ENCODE measurements around the gene ACADVL. TPM values are rescaled to one million over a fixed set of nuclear protein-coding genes. Genes with fewer than 3 reads are reported as not detected.
"Not testable (repeated sequence)": the region's sequence is repeated elsewhere in the genome, so short reads cannot be mapped to it uniquely, and the experiment has no call there.

ACADVL gene
- total RNA-seq (221 TPM), polyA plus RNA-seq (990 TPM)
- long read RNA-seq, donor 1, partial matches to known transcripts: 0 of 6 reads
- long read RNA-seq, donor 1, other reads (novel, unspliced or antisense): 0 of 6 reads
- long read RNA-seq, donor 2: 0 reads
- long read RNA-seq, donor 3, transcript ACADVL-214 (1 exons, 1,732 nt): minor isoform, 14 of 97 reads
- long read RNA-seq, donor 3, transcript ACADVL-209 (2 exons, 562 nt): minor isoform, 8 of 97 reads
- long read RNA-seq, donor 3, transcript ACADVL-203 (20 exons, 2,323 nt): major isoform, 35 of 97 reads
- long read RNA-seq, donor 3, partial matches to known transcripts: 28 of 97 reads
- long read RNA-seq, donor 3, other reads (novel, unspliced or antisense): 0 of 97 reads
- long read RNA-seq, donor 4, transcript ACADVL-203 (20 exons, 2,323 nt): major isoform, 11 of 417 reads
- long read RNA-seq, donor 4, transcript ACADVL-214 (1 exons, 1,732 nt): minor isoform, 9 of 417 reads
- long read RNA-seq, donor 4, partial matches to known transcripts: 47 of 417 reads
- long read RNA-seq, donor 4, other reads (novel, unspliced or antisense): 345 of 417 reads
- long read RNA-seq, donor 5, transcript ACADVL-206 (8 exons, 1,212 nt): minor isoform, 5 of 751 reads
- long read RNA-seq, donor 5, transcript ACADVL-214 (1 exons, 1,732 nt): minor isoform, 18 of 751 reads
- long read RNA-seq, donor 5, transcript ACADVL-203 (20 exons, 2,323 nt): major isoform, 29 of 751 reads
- long read RNA-seq, donor 5, partial matches to known transcripts: 638 of 751 reads
- long read RNA-seq, donor 5, other reads (novel, unspliced or antisense): 49 of 751 reads
- long read RNA-seq, donor 6, transcript ACADVL-203 (20 exons, 2,323 nt): major isoform, 25 of 53 reads
- long read RNA-seq, donor 6, partial matches to known transcripts: 11 of 53 reads
- long read RNA-seq, donor 6, other reads (novel, unspliced or antisense): 0 of 53 reads
- long read RNA-seq, donor 7, transcript ACADVL-203 (20 exons, 2,323 nt): major isoform, 16 of 29 reads
- long read RNA-seq, donor 7, transcript ACADVL-214 (1 exons, 1,732 nt): minor isoform, 5 of 29 reads
- long read RNA-seq, donor 7, partial matches to known transcripts: 0 of 29 reads
- long read RNA-seq, donor 7, other reads (novel, unspliced or antisense): 0 of 29 reads
- long read RNA-seq, donor 8, transcript ACADVL-203 (20 exons, 2,323 nt): major isoform, 5 of 11 reads
- long read RNA-seq, donor 8, partial matches to known transcripts: 0 of 11 reads
- long read RNA-seq, donor 8, other reads (novel, unspliced or antisense): 0 of 11 reads
- long read RNA-seq, donor 9, transcript ACADVL-203 (20 exons, 2,323 nt): major isoform, 7 of 18 reads
- long read RNA-seq, donor 9, partial matches to known transcripts: 0 of 18 reads
- long read RNA-seq, donor 9, other reads (novel, unspliced or antisense): 0 of 18 reads
- long read RNA-seq, donor 10, transcript ACADVL-203 (20 exons, 2,323 nt): major isoform, 11 of 30 reads
- long read RNA-seq, donor 10, transcript ACADVL-206 (8 exons, 1,212 nt): minor isoform, 6 of 30 reads
- long read RNA-seq, donor 10, transcript ACADVL-214 (1 exons, 1,732 nt): minor isoform, 5 of 30 reads
- long read RNA-seq, donor 10, partial matches to known transcripts: 0 of 30 reads
- long read RNA-seq, donor 10, other reads (novel, unspliced or antisense): 0 of 30 reads

DNA sequence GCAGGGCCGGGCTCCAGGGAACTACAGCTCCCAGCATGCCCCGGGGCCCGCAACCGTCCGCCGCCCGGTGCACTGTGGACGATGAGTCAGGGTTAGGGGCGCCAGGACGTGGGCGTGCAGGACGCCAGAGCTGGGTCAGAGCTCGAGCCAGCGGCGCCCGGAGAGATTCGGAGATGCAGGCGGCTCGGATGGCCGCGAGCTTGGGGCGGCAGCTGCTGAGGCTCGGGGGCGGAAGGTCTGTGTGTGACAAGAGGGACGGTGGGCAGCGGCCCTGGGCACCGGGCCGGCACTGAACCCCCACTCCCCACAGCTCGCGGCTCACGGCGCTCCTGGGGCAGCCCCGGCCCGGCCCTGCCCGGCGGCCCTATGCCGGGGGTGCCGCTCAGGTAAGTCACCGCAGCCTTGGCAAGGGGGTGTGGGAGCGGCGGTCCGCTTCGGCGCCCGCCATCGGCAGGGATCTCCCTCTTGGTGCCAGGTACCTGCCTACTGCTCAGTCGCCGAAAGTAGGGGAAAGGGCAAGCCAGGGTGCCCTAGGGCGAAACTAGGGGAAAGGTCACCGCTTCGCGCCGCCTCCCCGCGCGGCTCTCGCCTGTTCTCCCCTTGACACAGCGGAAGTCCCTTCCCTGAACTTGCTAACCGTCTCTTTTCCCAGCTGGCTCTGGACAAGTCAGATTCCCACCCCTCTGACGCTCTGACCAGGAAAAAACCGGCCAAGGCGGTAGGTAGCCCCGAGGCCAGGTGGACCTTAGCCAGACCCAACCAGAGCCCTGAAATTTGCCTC is at the start of gene ACADVL, which contains the start of gene DLG4:
Gene ACADVL (plus strand): TSS at position 127 of the 781 bp plus-strand sequence. CDS start 47 bp downstream, at position 174.
Gene DLG4 (minus strand): TSS at position 25 of the 781 bp plus-strand sequence.
- peaks cover 43 to 58% of the 10 kb centered on the region in 2 donors for H3K4me1 ChIP-seq (ENCODE audit: control insufficient read depth in 2 of 2, insufficient read depth in 2 of 2, low read length in 2 of 2)
- peak within 1 kb of the TSS; percentile 72 to 94 for H3K4me3 ChIP-seq (ENCODE audit: low read length in 2 of 2)
- peaks cover 33 to 36% of the 10 kb centered on the region in 2 donors for H3K36me3 ChIP-seq (ENCODE audit: control insufficient read depth in 2 of 2, insufficient read depth in 2 of 2, low read length in 1 of 2)
- H3K27ac ChIP-seq (ENCODE audit: low read depth in 1 of 2, low read length in 1 of 2): peak within 1 kb of the TSS; percentile 89 to 90
- H3K27me3 ChIP-seq (ENCODE audit: control insufficient read depth in 2 of 2, insufficient read depth in 1 of 2, low read length in 1 of 2): no peaks in the 10 kb centered on the region
- H3K9me3 ChIP-seq (ENCODE audit: control insufficient read depth in 2 of 2, insufficient read depth in 1 of 2, low read length in 1 of 2): peaks cover 0 to 3% of the 10 kb centered on the region in 2 donors
- WGBS: under 1% methylated on average over 63 of the region's 63 CpGs
- peak in 3 of 9 donors; percentile 70 to 84 (median 74) for DNase-seq (ENCODE audit: low read depth in 6 of 9, low spot score in 9 of 9)

DNA sequence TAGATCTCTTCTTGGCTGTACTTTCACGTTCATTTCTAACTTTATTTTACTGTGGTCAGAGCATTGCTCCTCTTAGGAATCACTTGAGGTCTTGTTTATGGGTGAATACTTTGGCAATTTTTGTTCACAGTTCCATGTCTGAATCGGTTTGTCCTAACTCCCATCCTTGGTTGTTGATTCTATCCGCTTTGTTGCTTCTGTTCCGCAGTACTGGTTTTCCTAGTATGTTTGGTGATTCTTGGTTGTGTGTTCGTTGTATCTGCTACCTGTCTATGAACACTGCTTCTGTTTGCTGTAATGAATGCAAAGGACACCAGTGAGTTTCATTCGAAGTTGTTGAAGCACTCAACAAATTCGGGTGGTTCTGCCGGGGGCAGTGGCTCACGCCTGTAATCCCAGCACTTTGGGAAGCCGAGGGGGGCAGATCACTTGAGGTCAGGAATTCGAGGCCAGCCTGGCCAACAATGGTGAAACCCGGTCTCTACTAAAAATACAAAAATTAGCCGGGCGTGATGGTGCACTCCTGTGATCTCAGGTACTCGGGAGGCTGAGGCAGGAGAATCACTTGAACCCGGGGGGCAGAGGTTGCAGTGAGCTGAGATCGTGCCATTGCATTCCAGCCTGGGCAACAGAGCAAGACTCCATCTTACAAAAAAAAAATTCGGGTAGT is 47.1 kb upstream of the ACADVL start:
- peaks cover 5 to 48% of the 10 kb centered on the region in 2 donors for H3K27me3 ChIP-seq (ENCODE audit: control insufficient read depth in 2 of 2, insufficient read depth in 1 of 2, low read length in 1 of 2)

DNA sequence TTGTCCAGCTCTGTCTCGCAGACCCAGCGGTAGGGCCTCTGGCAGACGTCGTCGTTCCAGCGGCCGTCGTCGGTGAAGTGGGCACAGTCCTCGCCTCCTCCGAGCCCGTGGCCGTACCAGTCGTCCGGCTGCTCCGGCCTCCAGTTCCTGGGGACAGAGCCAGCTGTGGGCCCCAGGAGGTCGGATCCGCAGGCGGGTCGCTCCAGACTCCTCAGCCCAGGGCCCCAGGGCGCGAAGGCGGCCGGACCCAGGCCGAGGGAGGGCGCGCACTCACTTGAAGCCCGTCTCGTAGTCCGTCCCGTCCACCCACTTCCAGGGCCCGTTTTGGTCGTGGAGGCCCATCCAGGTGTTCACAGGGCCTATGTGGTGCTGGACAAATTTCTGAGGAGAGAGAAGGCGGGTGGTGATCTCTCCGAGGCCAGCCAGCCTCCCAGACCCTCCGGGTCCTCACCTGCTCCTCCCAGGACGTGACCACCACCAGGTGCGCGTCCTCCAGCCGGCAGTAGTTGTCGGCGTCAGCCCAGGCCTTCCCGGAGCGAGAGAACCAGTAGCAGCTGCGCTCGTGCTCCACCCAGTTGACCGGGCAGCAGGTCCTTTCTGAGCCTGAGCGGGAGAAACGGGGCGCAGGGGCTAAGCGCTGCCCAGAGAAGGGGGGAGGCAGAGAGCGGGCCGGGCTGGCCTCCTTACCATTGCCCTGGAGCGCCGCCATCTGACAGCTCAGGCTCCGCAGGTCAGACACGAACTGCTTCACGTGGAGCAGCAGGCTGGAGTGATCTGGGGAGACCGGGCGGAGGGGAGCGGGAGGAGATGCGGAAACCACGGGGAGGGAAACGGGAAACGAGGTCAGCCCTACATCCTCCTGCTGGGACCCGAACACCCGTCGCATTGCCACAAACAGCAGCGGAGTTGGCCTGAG is 45.8 kb upstream of the ACADVL start:
- peak in 2 of 9 donors; percentile 30 to 42 for DNase-seq (ENCODE audit: low read depth in 6 of 9, low spot score in 9 of 9)

More for the DNA sequence above, 47.1 kb upstream of the ACADVL start:
- not testable (repeated sequence) for H3K9me3 ChIP-seq (ENCODE audit: control insufficient read depth in 2 of 2, insufficient read depth in 1 of 2, low read length in 1 of 2); H3K4me3 ChIP-seq (ENCODE audit: low read length in 2 of 2); DNase-seq (ENCODE audit: low read depth in 6 of 9, low spot score in 9 of 9); H3K27ac ChIP-seq (ENCODE audit: low read depth in 1 of 2, low read length in 1 of 2); H3K4me1 ChIP-seq (ENCODE audit: control insufficient read depth in 2 of 2, insufficient read depth in 2 of 2, low read length in 2 of 2); H3K36me3 ChIP-seq (ENCODE audit: control insufficient read depth in 2 of 2, insufficient read depth in 2 of 2, low read length in 1 of 2)
- WGBS: 97% methylated on average over 18 of the region's 18 CpGs

DNA sequence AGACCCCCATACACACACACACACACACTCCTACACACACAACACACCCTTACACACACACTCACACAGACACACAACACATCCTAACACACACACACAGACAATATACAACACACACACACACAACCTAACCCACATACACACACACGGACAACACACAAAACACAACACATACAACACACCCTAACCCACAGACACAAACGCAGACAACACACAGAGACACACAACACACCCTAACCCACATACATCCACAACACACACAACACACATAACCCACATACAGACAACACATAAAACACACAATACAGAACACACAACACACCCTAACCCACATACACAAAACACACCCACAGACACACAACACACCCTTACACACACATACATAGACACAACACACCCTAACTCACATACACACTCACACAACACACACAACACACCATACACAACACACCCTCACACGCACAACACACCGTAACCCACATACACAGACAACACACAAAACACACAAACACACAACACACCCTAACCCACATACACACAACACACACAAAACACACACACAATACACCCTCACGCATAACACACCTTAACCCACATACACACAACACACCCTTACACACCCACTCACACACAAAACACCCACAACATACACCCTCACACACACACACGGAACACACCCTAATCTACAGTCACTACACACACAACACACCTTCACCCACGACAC is 45.0 kb upstream of the ACADVL start:
- Histone ChIP-seq H3K9me3 (ENCODE audit: control insufficient read depth in 2 of 2, insufficient read depth in 1 of 2, low read length in 1 of 2) (peaks cover 1 to 6% of the 10 kb centered on the region in 2 donors), H3K27me3 (ENCODE audit: control insufficient read depth in 2 of 2, insufficient read depth in 1 of 2, low read length in 1 of 2) (peaks cover 9 to 69% of the 10 kb centered on the region in 2 donors), H3K27ac (ENCODE audit: low read depth in 1 of 2, low read length in 1 of 2) (no peak overlapping the region), H3K4me3 (ENCODE audit: low read length in 2 of 2) (no peak overlapping the region), H3K4me1 (ENCODE audit: control insufficient read depth in 2 of 2, insufficient read depth in 2 of 2, low read length in 2 of 2) (peaks cover 7 to 15% of the 10 kb centered on the region in 2 donors), H3K36me3 (ENCODE audit: control insufficient read depth in 2 of 2, insufficient read depth in 2 of 2, low read length in 1 of 2) (no peaks in the 10 kb centered on the region)
- DNase-seq (ENCODE audit: low read depth in 6 of 9, low spot score in 9 of 9): no peak
- 74% methylated on average over 7 of the region's 7 CpGs for WGBS

More for the DNA sequence above, 45.8 kb upstream of the ACADVL start:
- H3K4me3 ChIP-seq (ENCODE audit: low read length in 2 of 2): peak overlapping the region in 1 of 2 donors; percentile 14
- H3K9me3 ChIP-seq (ENCODE audit: control insufficient read depth in 2 of 2, insufficient read depth in 1 of 2, low read length in 1 of 2): peaks cover 1 to 10% of the 10 kb centered on the region in 2 donors
- no peaks in the 10 kb centered on the region for H3K36me3 ChIP-seq (ENCODE audit: control insufficient read depth in 2 of 2, insufficient read depth in 2 of 2, low read length in 1 of 2)
- no peak overlapping the region for H3K27ac ChIP-seq (ENCODE audit: low read depth in 1 of 2, low read length in 1 of 2)
- 49% methylated on average over 69 of the region's 69 CpGs for WGBS
- peaks cover 7 to 61% of the 10 kb centered on the region in 2 donors for H3K27me3 ChIP-seq (ENCODE audit: control insufficient read depth in 2 of 2, insufficient read depth in 1 of 2, low read length in 1 of 2)
- peaks cover 7 to 15% of the 10 kb centered on the region in 2 donors for H3K4me1 ChIP-seq (ENCODE audit: control insufficient read depth in 2 of 2, insufficient read depth in 2 of 2, low read length in 2 of 2)

DNA sequence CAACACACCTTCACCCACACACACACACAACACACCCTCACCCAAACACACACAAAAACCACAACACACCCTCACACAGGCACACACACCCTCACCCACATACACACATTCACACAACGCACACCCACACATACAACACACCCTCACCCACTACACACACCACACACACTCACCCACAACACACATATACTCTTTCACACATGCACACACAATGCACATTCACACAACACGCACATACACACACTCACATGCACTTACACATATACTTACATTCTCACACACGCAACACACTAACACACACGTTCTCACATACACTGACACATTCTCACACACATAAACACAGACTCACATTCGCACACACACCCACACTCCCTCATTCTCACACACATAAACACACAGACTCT is 44.4 kb upstream of the ACADVL start:
- H3K27ac ChIP-seq (ENCODE audit: low read depth in 1 of 2, low read length in 1 of 2): no peak overlapping the region
- 98% methylated on average over 5 of the region's 5 CpGs for WGBS
- H3K27me3 ChIP-seq (ENCODE audit: control insufficient read depth in 2 of 2, insufficient read depth in 1 of 2, low read length in 1 of 2): peaks cover 9 to 71% of the 10 kb centered on the region in 2 donors
- H3K4me3 ChIP-seq (ENCODE audit: low read length in 2 of 2): no peak overlapping the region
- peaks cover 7 to 15% of the 10 kb centered on the region in 2 donors for H3K4me1 ChIP-seq (ENCODE audit: control insufficient read depth in 2 of 2, insufficient read depth in 2 of 2, low read length in 2 of 2)
- no peaks in the 10 kb centered on the region for H3K36me3 ChIP-seq (ENCODE audit: control insufficient read depth in 2 of 2, insufficient read depth in 2 of 2, low read length in 1 of 2)
- H3K9me3 ChIP-seq (ENCODE audit: control insufficient read depth in 2 of 2, insufficient read depth in 1 of 2, low read length in 1 of 2): peaks cover 1 to 5% of the 10 kb centered on the region in 2 donors
- DNase-seq (ENCODE audit: low read depth in 6 of 9, low spot score in 9 of 9): no peak

DNA sequence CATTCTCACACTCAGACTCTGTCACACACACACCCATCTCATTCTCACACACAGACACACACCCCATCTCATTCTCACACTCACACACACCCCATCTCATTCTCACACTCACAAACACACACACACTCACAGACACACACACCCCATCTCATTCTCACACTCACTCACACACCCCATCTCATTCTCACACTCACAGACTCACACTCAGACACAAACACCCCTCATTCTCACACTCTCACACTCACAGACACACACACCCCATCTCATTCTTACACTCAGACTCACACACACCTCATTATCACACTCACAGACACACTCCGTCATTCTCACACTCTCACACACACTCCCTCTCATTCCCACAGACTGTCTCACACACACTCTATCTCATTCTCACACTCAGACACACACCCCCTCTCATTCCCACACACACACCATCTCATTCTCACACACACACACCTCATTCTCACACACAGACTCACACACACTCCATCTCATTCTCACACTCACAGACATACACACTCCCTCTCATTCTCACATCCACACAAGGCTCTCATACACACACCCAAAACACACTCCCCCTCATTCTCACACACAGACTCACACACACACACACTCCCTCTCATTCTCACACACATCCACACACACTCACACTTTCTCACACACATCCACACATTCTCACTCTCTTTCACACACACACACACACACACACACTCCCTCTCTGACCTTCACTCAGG is 43.5 kb upstream of the ACADVL start:
- H3K4me3 ChIP-seq (ENCODE audit: low read length in 2 of 2): no peak overlapping the region
- H3K4me1 ChIP-seq (ENCODE audit: control insufficient read depth in 2 of 2, insufficient read depth in 2 of 2, low read length in 2 of 2): peaks cover 7 to 15% of the 10 kb centered on the region in 2 donors
- no peaks in the 10 kb centered on the region for H3K36me3 ChIP-seq (ENCODE audit: control insufficient read depth in 2 of 2, insufficient read depth in 2 of 2, low read length in 1 of 2)
- 95% methylated on average over 1 of the region's 1 CpG for WGBS
- H3K9me3 ChIP-seq (ENCODE audit: control insufficient read depth in 2 of 2, insufficient read depth in 1 of 2, low read length in 1 of 2): peaks cover 1 to 5% of the 10 kb centered on the region in 2 donors
- H3K27ac ChIP-seq (ENCODE audit: low read depth in 1 of 2, low read length in 1 of 2): no peak overlapping the region
- peaks cover 9 to 71% of the 10 kb centered on the region in 2 donors for H3K27me3 ChIP-seq (ENCODE audit: control insufficient read depth in 2 of 2, insufficient read depth in 1 of 2, low read length in 1 of 2)
- DNase-seq (ENCODE audit: low read depth in 6 of 9, low spot score in 9 of 9): no peak
